Activated T-helper 1 cell treated with anti-CD3 and anti-CD28 coated beads, Interleukin-12 subunit alpha, Interleukin-12 subunit beta, Interleukin-2, Interleukin-4 antibody, amounts not matched to agents 30 ng/mL and 10 ng/mL and 1 ng/mL, durations not matched to agents 14 hours and 24 hours and 36 hours (primary cell): ENCODE results near the gene CCDC88A. TPM values are rescaled to one million over a fixed set of nuclear protein-coding genes. Genes with fewer than 3 reads are reported as not detected.

Experiments
- DNase-seq: peaks from one replicate; pipeline ENCODE4 v3.0.0; 2021; ENCODE audit warnings: low spot score
- H3K27ac Mint-ChIP-seq: one replicate; pipeline ENCODE4 v1.8.0; 2021; ENCODE audit warnings: mild to moderate bottlenecking, mixed read lengths
- H3K27me3 Mint-ChIP-seq: one replicate; pipeline ENCODE4 v1.8.0; 2022; ENCODE audit warnings: mild to moderate bottlenecking, moderate library complexity, mixed read lengths; ENCODE audit not compliant: insufficient read depth
- H3K36me3 Mint-ChIP-seq: one replicate; pipeline ENCODE4 v1.8.0; 2021; ENCODE audit warnings: low read depth, mixed read lengths
- H3K4me1 Mint-ChIP-seq: one replicate; pipeline ENCODE4 v1.8.0; 2021; ENCODE audit warnings: low read depth, mixed read lengths
- H3K4me3 Mint-ChIP-seq: one replicate; pipeline ENCODE4 v1.8.0; 2021; ENCODE audit warnings: mild to moderate bottlenecking, moderate library complexity, mixed read lengths
- H3K9me3 Mint-ChIP-seq: one replicate; pipeline ENCODE4 v1.8.0; 2021; ENCODE audit warnings: mixed read lengths
- intact Hi-C: fragments of 100-400 bp; cut with micrococcal nuclease; formaldehyde crosslinking; loops from one replicate; pipeline ENCODE4 v1.15.1; 2024
- total RNA-seq: library from RNA; stranded (reverse); gene quantifications from 2 replicates; pipeline ENCODE4 v1.2.3, GENCODE V29; 2022

Gene CCDC88A
- total RNA-seq, 1 donor from 2014 or later: 6.4 TPM

GRCh38 chr2:55439101-55439397 is 19.4 kb upstream of the CCDC88A start:
- peaks cover 5% of the 10 kb centered on the region for H3K27me3 Mint-ChIP-seq
- H3K4me3 Mint-ChIP-seq: no peak overlapping the region
- H3K4me1 Mint-ChIP-seq: no peaks in the 10 kb centered on the region
- DNase-seq: no peak
- no peaks in the 10 kb centered on the region for H3K36me3 Mint-ChIP-seq
- no peak overlapping the region for H3K27ac Mint-ChIP-seq
- H3K9me3 Mint-ChIP-seq: no peaks in the 10 kb centered on the region
- intact Hi-C loops: no loop called here

DNA sequence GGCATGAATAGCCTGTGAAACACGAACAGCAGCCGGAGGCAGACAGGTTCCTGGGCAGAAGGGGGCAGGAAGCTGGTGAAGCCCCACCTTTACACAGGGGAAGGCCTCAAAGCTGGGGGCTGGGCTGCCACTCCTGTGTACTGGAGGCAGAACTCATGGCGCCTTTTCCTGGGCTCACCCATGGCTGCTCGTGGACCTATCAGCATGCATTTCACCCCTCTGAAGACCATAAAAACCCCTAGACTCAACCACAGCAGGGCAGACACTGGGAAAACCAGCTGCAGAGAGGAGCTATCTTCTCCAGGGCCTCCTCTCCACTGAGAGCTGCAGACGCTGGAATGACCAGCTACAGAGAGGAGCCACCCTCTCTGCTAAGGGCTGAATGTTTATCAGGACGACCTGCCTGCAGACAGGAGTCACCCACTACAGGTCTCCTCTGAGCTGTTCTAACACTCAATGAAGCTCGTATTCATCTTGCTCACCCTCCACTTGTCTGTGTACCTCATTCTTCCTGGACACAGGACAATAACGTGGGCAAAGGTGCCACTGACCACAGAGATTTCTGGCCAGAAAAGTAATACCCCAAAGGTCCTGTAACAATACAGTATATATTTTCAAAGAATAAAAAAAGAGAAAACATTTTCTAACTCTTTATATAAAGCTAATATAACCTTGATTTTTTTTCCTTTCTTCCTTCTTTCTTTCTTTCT is 18.9 kb upstream of the CCDC88A start:
- DNase-seq: no peak
- Mint-ChIP-seq H3K4me3 (no peak overlapping the region), H3K27ac (no peak overlapping the region), H3K27me3 (peaks cover 5% of the 10 kb centered on the region), H3K36me3 (no peaks in the 10 kb centered on the region), H3K4me1 (no peaks in the 10 kb centered on the region), H3K9me3 (no peaks in the 10 kb centered on the region)
- intact Hi-C loops: no loop called here

DNA sequence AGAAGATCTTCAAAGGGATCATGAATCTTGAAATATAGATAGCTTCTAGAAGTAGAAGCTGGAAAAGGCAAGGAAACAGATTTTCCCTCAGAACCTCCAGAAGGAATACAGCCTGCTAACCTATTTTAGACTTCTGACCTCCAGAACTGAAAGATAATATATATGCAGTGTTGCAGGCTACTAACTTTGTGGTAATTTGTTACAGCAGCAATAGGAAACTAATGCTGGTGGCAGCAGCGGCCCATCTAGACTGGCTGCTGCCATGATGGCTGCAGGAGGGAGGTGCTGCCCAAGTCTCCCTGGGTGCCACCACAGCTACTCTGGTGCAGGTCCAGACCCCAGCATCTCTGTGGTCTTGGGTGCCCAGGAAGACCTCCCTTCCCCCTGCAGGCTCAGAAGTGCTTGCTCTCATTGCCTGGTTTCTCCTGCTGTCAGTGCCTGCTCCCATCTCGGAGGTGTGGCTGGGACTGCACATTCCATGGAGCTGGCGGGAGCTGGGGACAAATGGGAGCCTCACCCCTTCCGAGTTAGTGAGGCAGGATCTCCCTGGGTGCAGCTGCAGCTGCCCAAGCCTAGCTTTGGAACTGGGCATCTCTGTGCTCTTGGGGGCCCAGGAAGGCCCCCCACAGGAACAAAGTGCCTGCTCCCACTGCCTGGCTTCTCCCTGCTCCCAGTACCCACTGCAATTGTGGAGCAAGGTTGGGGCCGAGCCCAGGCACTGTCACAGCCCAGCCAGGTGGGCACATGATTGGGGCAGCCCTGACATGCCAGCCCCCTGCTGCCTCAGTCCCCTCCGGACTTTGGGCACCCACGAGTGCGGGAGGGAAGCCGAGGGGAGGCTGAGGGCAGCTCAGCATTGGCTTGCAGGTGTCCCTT is 18.1 kb upstream of the CCDC88A start:
- H3K27me3 Mint-ChIP-seq: peaks cover 2% of the 10 kb centered on the region
- no peaks in the 10 kb centered on the region for H3K9me3 Mint-ChIP-seq
- H3K4me3 Mint-ChIP-seq: no peak overlapping the region
- no peaks in the 10 kb centered on the region for H3K4me1 Mint-ChIP-seq
- DNase-seq: no peak
- H3K36me3 Mint-ChIP-seq: no peaks in the 10 kb centered on the region
- H3K27ac Mint-ChIP-seq: no peak overlapping the region
- intact Hi-C loops: no loop called here

GRCh38 chr2:55431982-55432627 is 12.4 kb upstream of the CCDC88A start:
- H3K4me1 Mint-ChIP-seq: peaks cover 11% of the 10 kb centered on the region
- no peaks in the 10 kb centered on the region for H3K9me3 Mint-ChIP-seq
- peaks cover 9% of the 10 kb centered on the region for H3K27me3 Mint-ChIP-seq
- H3K4me3 Mint-ChIP-seq: no peak overlapping the region
- H3K27ac Mint-ChIP-seq: no peak overlapping the region
- H3K36me3 Mint-ChIP-seq: no peaks in the 10 kb centered on the region
- DNase-seq: no peak
- intact Hi-C loops: loop anchor here (1.0 to 5.0 kb wide), 4 partner anchors 12 to 420 kb away; partner anchors contain the start of genes CLHC1, MTIF2 and RPS27A

- Mint-ChIP-seq H3K4me1 (peaks cover 11% of the 10 kb centered on the region), H3K27ac (no peak overlapping the region), H3K4me3 (no peak overlapping the region), H3K9me3 (no peaks in the 10 kb centered on the region), H3K27me3 (peaks cover 9% of the 10 kb centered on the region), H3K36me3 (no peaks in the 10 kb centered on the region)
- intact Hi-C loops: loop anchor here (5.0 kb wide), 1 partner anchor 418 kb away; no protein-coding TSS in a partner anchor
- DNase-seq: no peak
Measured at GRCh38 chr2:55430211-55430975, 10.7 kb upstream of the CCDC88A start.

- Mint-ChIP-seq H3K9me3 (no peaks in the 10 kb centered on the region), H3K27ac (no peak overlapping the region), H3K4me1 (peaks cover 11% of the 10 kb centered on the region), H3K36me3 (no peaks in the 10 kb centered on the region), H3K4me3 (no peak overlapping the region), H3K27me3 (peaks cover 14% of the 10 kb centered on the region)
- intact Hi-C loops: no loop called here
- DNase-seq: no peak
Measured at GRCh38 chr2:55428258-55428657, 8.6 kb upstream of the CCDC88A start.

GRCh38 chr2:55425431-55425831 is 5.8 kb upstream of the CCDC88A start:
- no peak for DNase-seq
- Mint-ChIP-seq H3K4me3 (no peak overlapping the region), H3K27me3 (peaks cover 23% of the 10 kb centered on the region), H3K36me3 (no peaks in the 10 kb centered on the region), H3K9me3 (no peaks in the 10 kb centered on the region), H3K4me1 (peaks cover 2% of the 10 kb centered on the region), H3K27ac (no peak overlapping the region)
- intact Hi-C loops: no loop called here

GRCh38 chr2:55422876-55423665 is 3.4 kb upstream of the CCDC88A start:
- Mint-ChIP-seq H3K27ac (no peak overlapping the region), H3K36me3 (no peaks in the 10 kb centered on the region), H3K4me1 (peaks cover 15% of the 10 kb centered on the region), H3K27me3 (peaks cover 23% of the 10 kb centered on the region), H3K9me3 (no peaks in the 10 kb centered on the region), H3K4me3 (no peak overlapping the region)
- DNase-seq: no peak
- intact Hi-C loops: no loop called here

- Mint-ChIP-seq H3K27ac (no peak overlapping the region), H3K4me1 (peaks cover 15% of the 10 kb centered on the region), H3K27me3 (peaks cover 25% of the 10 kb centered on the region), H3K36me3 (no peaks in the 10 kb centered on the region), H3K4me3 (peak overlapping the region; percentile 59), H3K9me3 (no peaks in the 10 kb centered on the region)
- intact Hi-C loops: loop anchor here (2.0 kb wide), 1 partner anchor 189 kb away; the partner anchor contains the start of genes CLHC1 and RPS27A
- DNase-seq: no peak
Measured at GRCh38 chr2:55421326-55421725, 1.7 kb upstream of the CCDC88A start.

DNA sequence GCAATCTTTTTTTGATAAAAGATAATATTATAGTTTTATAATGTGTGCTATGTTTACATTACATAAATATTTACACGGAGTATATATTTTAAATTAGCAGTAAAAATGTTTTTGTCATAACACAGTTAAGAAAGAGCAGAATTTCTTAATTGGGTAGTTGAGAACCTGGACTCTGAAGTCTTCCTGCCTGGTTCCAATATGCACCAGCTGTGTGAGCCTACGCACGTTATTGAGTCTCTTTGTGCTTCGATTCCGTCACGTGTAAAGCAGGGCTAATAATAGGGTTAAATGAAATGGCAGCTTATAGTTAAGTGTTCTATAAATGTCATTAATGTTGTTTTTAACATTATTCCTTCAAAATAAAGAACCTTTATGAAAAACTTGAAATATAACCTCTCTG is 1.2 kb upstream of the CCDC88A start:
- no peaks in the 10 kb centered on the region for H3K36me3 Mint-ChIP-seq
- peak overlapping the region; percentile 59 for H3K4me3 Mint-ChIP-seq
- no peak overlapping the region for H3K27ac Mint-ChIP-seq
- H3K9me3 Mint-ChIP-seq: no peaks in the 10 kb centered on the region
- H3K27me3 Mint-ChIP-seq: peaks cover 25% of the 10 kb centered on the region
- DNase-seq: no peak
- intact Hi-C loops: loop anchor here (1.0 to 2.0 kb wide), 4 partner anchors 10 to 188 kb away; partner anchors contain the start of genes CFAP36, CLHC1 and RPS27A
- peaks cover 17% of the 10 kb centered on the region for H3K4me1 Mint-ChIP-seq

- intact Hi-C loops: loop anchor here (1.0 to 2.0 kb wide), 4 partner anchors 11 to 188 kb away; partner anchors contain the start of genes CFAP36, CLHC1 and RPS27A
- peak overlapping the region; percentile 89 for H3K4me3 Mint-ChIP-seq
- no peaks in the 10 kb centered on the region for H3K36me3 Mint-ChIP-seq
- no peak for DNase-seq
- H3K4me1 Mint-ChIP-seq: peaks cover 22% of the 10 kb centered on the region
- H3K27me3 Mint-ChIP-seq: peaks cover 25% of the 10 kb centered on the region
- H3K27ac Mint-ChIP-seq: peak overlapping the region; percentile 50
- no peaks in the 10 kb centered on the region for H3K9me3 Mint-ChIP-seq
Measured at GRCh38 chr2:55420439-55420725, 726 bp upstream of the CCDC88A start.

GRCh38 chr2:55419233-55419678 is 400 bp downstream of the CCDC88A start:
- H3K27ac Mint-ChIP-seq: peak overlapping the region; percentile 41
- H3K4me3 Mint-ChIP-seq: peak overlapping the region; percentile 89
- intact Hi-C loops: loop anchor here (1.0 to 5.0 kb wide), 7 partner anchors 137 to 697 kb away; partner anchors contain the start of genes EML6, MTIF2, PNPT1 and PPP4R3B
- no peaks in the 10 kb centered on the region for H3K9me3 Mint-ChIP-seq
- peaks cover 23% of the 10 kb centered on the region for H3K4me1 Mint-ChIP-seq
- H3K27me3 Mint-ChIP-seq: peaks cover 25% of the 10 kb centered on the region
- no peak for DNase-seq
- no peaks in the 10 kb centered on the region for H3K36me3 Mint-ChIP-seq
